ENCODE results near the gene TXNDC17.

TXNDC17 gene

GRCh38 chr17:6627019-6627418 lies 13.8 kb upstream of the TXNDC17 start:
- ChIA-PET CTCF (no interaction called here), POLR2A (no interaction called here)
- Histone ChIP-seq H3K4me3 (ENCODE audit: low read depth, low read length) (no peak overlapping the region), H3K27ac (ENCODE audit: extremely low read depth, low read depth, low read length) (no peak overlapping the region), H3K9me3 (ENCODE audit: control insufficient read depth, insufficient read depth, low read depth, low read length) (no peaks in the 10 kb centered on the region), H3K4me1 (ENCODE audit: control insufficient read depth, insufficient read depth, low read length) (no peaks in the 10 kb centered on the region), H3K36me3 (ENCODE audit: control insufficient read depth in 2 of 2, insufficient read depth in 1 of 2, low read length in 2 of 2) (peaks cover 76 to 94% of the 10 kb centered on the region in 2 experiments)
- no peak for TF ChIP-seq KLF10 (tag by site-specific recombination; IDR thresholded peaks at IDR 0.05)
- no peak for TF ChIP-seq REST (tag by site-specific recombination; IDR thresholded peaks at IDR 0.05)
- no peak for TF ChIP-seq ELK4 (IDR thresholded peaks at IDR 0.05; ENCODE audit: borderline replicate concordance, low read depth, low read length)
- no peak for TF ChIP-seq GLIS1 (tag by site-specific recombination; IDR thresholded peaks at IDR 0.05)
- TF ChIP-seq TSHZ1 (tag by site-specific recombination; IDR thresholded peaks at IDR 0.05; ENCODE audit: borderline replicate concordance) = no peak
- no peak for TF ChIP-seq ZBTB26 (tag by site-specific recombination; optimal IDR thresholded peaks at IDR 0.05)
- no peak for TF ChIP-seq SCRT1 (tag by site-specific recombination; IDR thresholded peaks at IDR 0.05; ENCODE audit: borderline replicate concordance)
- no peak for TF ChIP-seq ZNF529 (tag by site-specific recombination; IDR thresholded peaks at IDR 0.05; ENCODE audit: insufficient replicate concordance)
- TF ChIP-seq PRDM4 (tag by site-specific recombination; IDR thresholded peaks at IDR 0.05) = no peak
- TF ChIP-seq ZNF488 (tag by site-specific recombination; IDR thresholded peaks at IDR 0.05) = no peak
- TF ChIP-seq ZNF140 (tag by site-specific recombination; IDR thresholded peaks at IDR 0.05) = no peak
- TF ChIP-seq MZF1 (tag by site-specific recombination; IDR thresholded peaks at IDR 0.05; ENCODE audit: borderline replicate concordance) = no peak
- no peak for TF ChIP-seq ZNF677 (tag by site-specific recombination; IDR thresholded peaks at IDR 0.05)
